Measurements from ENCODE around the gene ZNF77.

The ZNF77 gene

GRCh38 chr19:2962018-2962670 is 17.4 kb upstream of the ZNF77 start (continued):
- TF ChIP-seq ZNF692 (tag by site-specific recombination; IDR thresholded peaks at IDR 0.05) (peak; percentile 65), ZNF184 (tag by site-specific recombination; IDR thresholded peaks at IDR 0.05) (peak; percentile 74; the same call in 1 of the 2 replicates), CTCF (tag by site-specific recombination; IDR thresholded peaks at IDR 0.05) (peak; percentile 75), PRDM10 (tag by site-specific recombination; IDR thresholded peaks at IDR 0.05) (peak; percentile 76), ZNF660 (tag by site-specific recombination; IDR thresholded peaks at IDR 0.05) (peak; percentile 92), ATF2 (tag by site-specific recombination; IDR thresholded peaks at IDR 0.05; ENCODE audit: low read depth) (peak; percentile 100), ZFP69B (tag by site-specific recombination; IDR thresholded peaks at IDR 0.05) (peak; percentile 49; the same call in 1 of the 2 replicates), TSHZ1 (tag by site-specific recombination; IDR thresholded peaks at IDR 0.05; ENCODE audit: borderline replicate concordance) (peak; percentile 68; the same call in 1 of the 2 replicates), WT1 (tag by site-specific recombination; IDR thresholded peaks at IDR 0.05) (peak; percentile 31; the same call in 1 of the 2 replicates), ZSCAN30 (tag by site-specific recombination; IDR thresholded peaks at IDR 0.05) (peak; percentile 52; the same call in 1 of the 2 replicates), ZNF639 (tag by site-specific recombination; IDR thresholded peaks at IDR 0.05) (peak; percentile 77), INSM2 (tag by site-specific recombination; IDR thresholded peaks at IDR 0.05) (peak; percentile 55; the same call in 1 of the 2 replicates), OVOL3 (tag by site-specific recombination; IDR thresholded peaks at IDR 0.05) (no peak), IKZF3 (tag by site-specific recombination; IDR thresholded peaks at IDR 0.05) (peak; percentile 94), ZNF146 (tag by site-specific recombination; IDR thresholded peaks at IDR 0.05) (no peak), ZNF580 (tag by site-specific recombination; IDR thresholded peaks at IDR 0.05) (no peak), ZBTB26 (tag by site-specific recombination; optimal IDR thresholded peaks at IDR 0.05) (no peak), ZNF2 (tag by site-specific recombination; IDR thresholded peaks at IDR 0.05) (peak; percentile 54; the same call in 1 of the 2 replicates), ZNF623 (tag by site-specific recombination; IDR thresholded peaks at IDR 0.05) (peak; percentile 24; the same call in 1 of the 2 replicates)

All from HEK293 (cell line).